ENCODE data around the gene GANC.

GANC gene

DNA sequence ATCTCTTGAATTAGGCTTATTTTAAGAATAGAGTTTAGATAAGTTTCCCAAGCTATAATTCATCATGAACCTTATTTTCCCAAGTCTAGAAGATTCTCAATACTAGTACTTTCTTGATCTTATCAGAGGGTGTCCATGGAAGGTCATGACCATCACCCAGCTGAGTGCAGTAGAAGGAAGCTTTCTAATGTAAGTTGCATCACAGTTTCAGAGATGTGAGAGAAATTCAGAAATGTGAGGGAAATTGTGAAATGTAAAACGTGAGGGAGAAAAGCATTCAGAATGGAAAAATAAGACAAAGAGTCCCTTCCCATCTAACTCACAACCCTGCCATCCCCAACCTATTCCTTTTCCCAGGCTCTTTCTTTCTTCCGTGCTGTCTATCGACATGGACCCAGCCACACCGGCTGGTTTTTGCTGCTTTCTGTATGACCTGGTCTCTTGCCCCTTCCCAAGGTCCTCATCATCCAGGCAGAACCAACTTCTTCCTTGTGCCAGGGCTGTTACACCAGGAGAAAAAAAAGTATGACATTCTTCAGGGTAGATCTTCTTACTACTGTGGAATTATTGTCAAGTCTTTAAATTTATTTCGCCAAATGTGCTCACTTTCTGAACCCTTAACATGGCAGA, 93.0 kb downstream of the GANC start:
- TF ChIP-seq TAF1 (IDR thresholded peaks at IDR 0.05; ENCODE audit: borderline replicate concordance, insufficient read depth, low read length): no peak
- no peak for TF ChIP-seq FOXP2 (optimal IDR thresholded peaks at IDR 0.05; ENCODE audit: borderline replicate concordance, extremely low read depth, extremely low read length, insufficient read depth)
- TF ChIP-seq, protein P1, sequence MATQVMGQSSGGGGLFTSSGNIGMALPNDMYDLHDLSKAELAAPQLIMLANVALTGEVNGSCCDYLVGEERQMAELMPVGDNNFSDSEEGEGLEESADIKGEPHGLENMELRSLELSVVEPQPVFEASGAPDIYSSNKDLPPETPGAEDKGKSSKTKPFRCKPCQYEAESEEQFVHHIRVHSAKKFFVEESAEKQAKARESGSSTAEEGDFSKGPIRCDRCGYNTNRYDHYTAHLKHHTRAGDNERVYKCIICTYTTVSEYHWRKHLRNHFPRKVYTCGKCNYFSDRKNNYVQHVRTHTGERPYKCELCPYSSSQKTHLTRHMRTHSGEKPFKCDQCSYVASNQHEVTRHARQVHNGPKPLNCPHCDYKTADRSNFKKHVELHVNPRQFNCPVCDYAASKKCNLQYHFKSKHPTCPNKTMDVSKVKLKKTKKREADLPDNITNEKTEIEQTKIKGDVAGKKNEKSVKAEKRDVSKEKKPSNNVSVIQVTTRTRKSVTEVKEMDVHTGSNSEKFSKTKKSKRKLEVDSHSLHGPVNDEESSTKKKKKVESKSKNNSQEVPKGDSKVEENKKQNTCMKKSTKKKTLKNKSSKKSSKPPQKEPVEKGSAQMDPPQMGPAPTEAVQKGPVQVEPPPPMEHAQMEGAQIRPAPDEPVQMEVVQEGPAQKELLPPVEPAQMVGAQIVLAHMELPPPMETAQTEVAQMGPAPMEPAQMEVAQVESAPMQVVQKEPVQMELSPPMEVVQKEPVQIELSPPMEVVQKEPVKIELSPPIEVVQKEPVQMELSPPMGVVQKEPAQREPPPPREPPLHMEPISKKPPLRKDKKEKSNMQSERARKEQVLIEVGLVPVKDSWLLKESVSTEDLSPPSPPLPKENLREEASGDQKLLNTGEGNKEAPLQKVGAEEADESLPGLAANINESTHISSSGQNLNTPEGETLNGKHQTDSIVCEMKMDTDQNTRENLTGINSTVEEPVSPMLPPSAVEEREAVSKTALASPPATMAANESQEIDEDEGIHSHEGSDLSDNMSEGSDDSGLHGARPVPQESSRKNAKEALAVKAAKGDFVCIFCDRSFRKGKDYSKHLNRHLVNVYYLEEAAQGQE (IDR thresholded peaks at IDR 0.05; ENCODE audit: insufficient read depth in 1 of 2, low read depth in 2 of 2, low read length in 2 of 2): no peak
- no peak for TF ChIP-seq SIN3A (IDR thresholded peaks at IDR 0.05; ENCODE audit: borderline replicate concordance, insufficient read depth, low read length)
- TF ChIP-seq POLR2AphosphoS5 (IDR thresholded peaks at IDR 0.05; ENCODE audit: low read depth, low read length): no peak

DNA sequence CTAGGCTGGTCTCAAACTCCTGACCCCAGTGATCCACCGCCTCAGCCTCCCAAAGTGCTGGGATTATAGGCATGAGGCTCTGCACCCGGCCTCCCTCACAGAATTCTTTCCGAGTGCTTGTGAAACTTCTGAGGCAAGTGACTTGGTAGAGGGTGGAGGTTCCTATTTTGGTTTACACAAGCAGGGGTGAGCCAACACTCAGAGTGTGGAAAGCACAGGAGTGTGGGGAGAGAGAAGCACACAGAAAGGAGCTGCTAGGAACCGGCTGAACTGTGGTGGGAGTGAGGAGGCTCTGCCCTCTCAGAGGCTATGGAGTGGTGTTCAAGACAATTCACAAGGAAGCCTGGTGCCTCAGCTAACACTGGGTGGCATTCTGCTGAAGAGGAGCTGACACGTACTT, 94.0 kb downstream of the GANC start:
- TF ChIP-seq, protein P1 (IDR thresholded peaks at IDR 0.05; ENCODE audit: insufficient read depth in 1 of 2, low read depth in 2 of 2, low read length in 2 of 2): no peak
- TF ChIP-seq POLR2AphosphoS5 (IDR thresholded peaks at IDR 0.05; ENCODE audit: low read depth, low read length) (no peak), TAF1 (IDR thresholded peaks at IDR 0.05; ENCODE audit: borderline replicate concordance, insufficient read depth, low read length) (no peak), FOXP2 (optimal IDR thresholded peaks at IDR 0.05; ENCODE audit: borderline replicate concordance, extremely low read depth, extremely low read length, insufficient read depth) (no peak), SIN3A (IDR thresholded peaks at IDR 0.05; ENCODE audit: borderline replicate concordance, insufficient read depth, low read length) (no peak)

DNA sequence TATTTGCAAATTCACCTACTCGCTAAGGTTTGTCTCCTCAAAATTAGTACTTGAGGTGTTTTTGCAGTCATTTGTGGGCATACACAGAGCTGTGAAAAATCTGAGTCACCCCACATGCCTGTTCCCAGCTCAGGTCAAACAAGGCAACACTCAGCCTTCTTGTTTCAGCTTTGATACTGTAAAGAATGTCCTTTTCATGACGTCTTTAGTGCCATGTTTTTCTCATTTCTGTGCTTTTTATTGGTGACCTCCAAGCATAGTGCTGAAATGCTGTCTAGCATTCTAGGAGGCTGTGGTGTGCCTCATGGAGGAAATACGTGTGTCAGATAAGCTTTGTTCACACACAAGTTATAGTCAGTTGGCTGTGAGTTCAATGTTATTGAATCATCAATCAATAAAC, 95.1 kb downstream of the GANC start:
- TF ChIP-seq TAF1 (IDR thresholded peaks at IDR 0.05; ENCODE audit: borderline replicate concordance, insufficient read depth, low read length) (no peak), POLR2AphosphoS5 (IDR thresholded peaks at IDR 0.05; ENCODE audit: low read depth, low read length) (no peak), FOXP2 (optimal IDR thresholded peaks at IDR 0.05; ENCODE audit: borderline replicate concordance, extremely low read depth, extremely low read length, insufficient read depth) (no peak), SIN3A (IDR thresholded peaks at IDR 0.05; ENCODE audit: borderline replicate concordance, insufficient read depth, low read length) (no peak)
- TF ChIP-seq, protein P1 (IDR thresholded peaks at IDR 0.05; ENCODE audit: insufficient read depth in 1 of 2, low read depth in 2 of 2, low read length in 2 of 2): no peak

DNA sequence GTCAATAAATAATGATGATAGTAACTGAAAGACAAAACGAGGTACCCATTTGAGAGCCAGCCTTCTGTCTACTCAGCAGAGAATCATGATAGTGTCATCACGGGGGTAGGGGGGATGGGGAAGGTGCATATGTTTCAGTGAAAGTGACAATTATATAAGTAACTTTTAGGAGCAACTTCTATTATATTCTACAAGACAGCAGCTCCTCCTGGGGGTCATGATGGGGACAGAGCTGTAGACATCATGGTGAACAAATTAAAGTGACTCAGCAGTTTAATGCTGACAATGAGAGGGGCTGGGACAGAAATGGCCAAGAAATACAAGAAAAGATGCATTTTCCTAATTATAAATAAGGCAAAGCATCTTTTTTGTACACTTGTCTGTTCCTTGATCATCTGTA, 98.1 kb downstream of the GANC start:
- no peak for TF ChIP-seq SIN3A (IDR thresholded peaks at IDR 0.05; ENCODE audit: borderline replicate concordance, insufficient read depth, low read length)
- no peak for TF ChIP-seq TAF1 (IDR thresholded peaks at IDR 0.05; ENCODE audit: borderline replicate concordance, insufficient read depth, low read length)
- TF ChIP-seq POLR2AphosphoS5 (IDR thresholded peaks at IDR 0.05; ENCODE audit: low read depth, low read length): no peak
- no peak for TF ChIP-seq FOXP2 (optimal IDR thresholded peaks at IDR 0.05; ENCODE audit: borderline replicate concordance, extremely low read depth, extremely low read length, insufficient read depth)
- TF ChIP-seq, protein P1 (IDR thresholded peaks at IDR 0.05; ENCODE audit: insufficient read depth in 1 of 2, low read depth in 2 of 2, low read length in 2 of 2): no peak
